Measurements from ENCODE around the gene SOAT2. TPM values are rescaled to one million over a fixed set of nuclear protein-coding genes. Genes with fewer than 3 reads are reported as not detected.

SOAT2 gene
- total RNA-seq, 1 donor, result not detected

DNA sequence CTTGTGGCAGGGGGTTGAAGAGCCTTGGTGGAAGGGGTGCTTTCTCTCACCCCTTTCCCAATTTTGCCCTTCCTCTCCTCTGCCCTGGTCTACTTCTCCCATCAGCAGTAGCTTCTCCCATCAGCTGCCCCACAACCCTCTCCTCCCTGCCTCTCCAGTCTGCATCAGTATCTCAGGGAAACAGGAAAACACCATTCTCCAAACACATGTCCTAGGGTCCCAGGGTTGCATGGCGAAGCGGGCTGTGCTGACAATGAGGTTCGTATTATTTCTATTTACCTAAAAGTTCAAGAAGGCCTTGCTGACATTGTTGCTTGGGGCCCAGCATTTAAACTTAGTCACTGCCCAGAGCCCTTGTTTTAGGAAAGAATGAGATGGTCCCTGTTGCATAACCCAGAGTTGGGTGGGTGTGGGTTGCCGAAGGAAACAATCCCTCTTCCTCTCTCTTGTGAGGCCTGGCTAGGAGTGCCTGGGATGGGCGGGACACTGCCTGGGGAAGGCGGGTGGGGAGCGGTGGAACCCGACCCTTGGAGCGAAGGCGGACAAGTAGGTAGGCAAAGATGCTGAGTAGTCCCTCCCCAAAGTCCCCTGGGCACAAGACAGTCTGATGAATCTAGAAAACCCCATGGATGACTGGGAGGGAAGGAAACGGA is 7.1 kb upstream of the SOAT2 start:
- Histone ChIP-seq H3K27me3 (ENCODE audit: insufficient read depth, low read length) (no peaks in the 10 kb centered on the region), H3K36me3 (ENCODE audit: insufficient read depth, low read length) (peaks cover 9% of the 10 kb centered on the region), H4K20me1 (ENCODE audit: insufficient read depth, low read length) (no peaks in the 10 kb centered on the region), H2AFZ (ENCODE audit: low read length) (peak overlapping the region; percentile 56), H3K4me2 (ENCODE audit: insufficient read depth, low read length) (peak overlapping the region; percentile 77), H3K9me3 (ENCODE audit: low read depth, low read length) (no peaks in the 10 kb centered on the region), H3K4me3 (ENCODE audit: insufficient read depth, low read length) (peak overlapping the region; percentile 79), H3K79me2 (ENCODE audit: insufficient read depth, low read length) (no peaks in the 10 kb centered on the region), H3K27ac (ENCODE audit: low read depth, low read length) (peak overlapping the region; percentile 92), H3K4me1 (ENCODE audit: insufficient read depth, low read length) (peaks cover 36% of the 10 kb centered on the region)
- TF ChIP-seq CTCF (IDR thresholded peaks at IDR 0.05; ENCODE audit: extremely low read depth, low read depth, low read length), result no peak
- peak; percentile 95 for DNase-seq (ENCODE audit: insufficient read length, low spot score, missing footprints)

- DNase-seq (ENCODE audit: insufficient read length, low spot score, missing footprints), result peak; percentile 69
- no peaks in the 10 kb centered on the region for H4K20me1 ChIP-seq (ENCODE audit: insufficient read depth, low read length)
- H3K36me3 ChIP-seq (ENCODE audit: insufficient read depth, low read length), result peaks cover 10% of the 10 kb centered on the region
- TF ChIP-seq CTCF (IDR thresholded peaks at IDR 0.05; ENCODE audit: extremely low read depth, low read depth, low read length), result no peak
- peak overlapping the region; percentile 79 for H3K4me3 ChIP-seq (ENCODE audit: insufficient read depth, low read length)
- H3K27me3 ChIP-seq (ENCODE audit: insufficient read depth, low read length), result no peaks in the 10 kb centered on the region
- H3K27ac ChIP-seq (ENCODE audit: low read depth, low read length), result peak overlapping the region; percentile 92
- H3K79me2 ChIP-seq (ENCODE audit: insufficient read depth, low read length), result no peaks in the 10 kb centered on the region
- H3K9me3 ChIP-seq (ENCODE audit: low read depth, low read length), result no peaks in the 10 kb centered on the region
- peak overlapping the region; percentile 77 for H3K4me2 ChIP-seq (ENCODE audit: insufficient read depth, low read length)
- H3K4me1 ChIP-seq (ENCODE audit: insufficient read depth, low read length), result peaks cover 36% of the 10 kb centered on the region
- H2AFZ ChIP-seq (ENCODE audit: low read length), result peak overlapping the region; percentile 76
Observed at GRCh38 chr12:53096759-53097158, 6.5 kb upstream of the SOAT2 start.

DNA sequence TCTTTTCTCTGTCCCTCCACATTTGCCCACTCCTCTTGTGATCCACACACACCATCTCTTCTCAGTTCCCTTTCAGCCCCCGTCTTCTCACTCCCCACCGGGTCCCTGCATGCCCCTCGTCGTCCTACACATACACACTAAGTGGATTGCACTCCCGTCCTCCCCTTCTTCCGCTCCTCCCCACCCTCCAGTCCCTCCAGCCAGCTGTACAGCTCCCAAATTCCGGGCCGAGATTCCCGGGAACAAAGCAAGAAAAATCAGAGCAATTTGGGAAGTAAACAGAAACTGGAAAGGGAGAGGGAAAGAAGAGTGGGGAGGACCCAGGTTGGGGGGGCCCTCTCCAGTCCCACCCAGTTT is 6.1 kb upstream of the SOAT2 start:
- no peak for DNase-seq (ENCODE audit: insufficient read length, low spot score, missing footprints)
- H2AFZ ChIP-seq (ENCODE audit: low read length), result peak overlapping the region; percentile 76
- no peak for TF ChIP-seq CTCF (IDR thresholded peaks at IDR 0.05; ENCODE audit: extremely low read depth, low read depth, low read length)
- peak overlapping the region; percentile 92 for H3K27ac ChIP-seq (ENCODE audit: low read depth, low read length)
- H3K4me3 ChIP-seq (ENCODE audit: insufficient read depth, low read length), result peak overlapping the region; percentile 79
- H3K36me3 ChIP-seq (ENCODE audit: insufficient read depth, low read length), result peaks cover 13% of the 10 kb centered on the region
- H4K20me1 ChIP-seq (ENCODE audit: insufficient read depth, low read length), result no peaks in the 10 kb centered on the region
- H3K79me2 ChIP-seq (ENCODE audit: insufficient read depth, low read length), result no peaks in the 10 kb centered on the region
- peaks cover 36% of the 10 kb centered on the region for H3K4me1 ChIP-seq (ENCODE audit: insufficient read depth, low read length)
- H3K27me3 ChIP-seq (ENCODE audit: insufficient read depth, low read length), result no peaks in the 10 kb centered on the region
- H3K9me3 ChIP-seq (ENCODE audit: low read depth, low read length), result no peaks in the 10 kb centered on the region
- peak overlapping the region; percentile 77 for H3K4me2 ChIP-seq (ENCODE audit: insufficient read depth, low read length)

DNA sequence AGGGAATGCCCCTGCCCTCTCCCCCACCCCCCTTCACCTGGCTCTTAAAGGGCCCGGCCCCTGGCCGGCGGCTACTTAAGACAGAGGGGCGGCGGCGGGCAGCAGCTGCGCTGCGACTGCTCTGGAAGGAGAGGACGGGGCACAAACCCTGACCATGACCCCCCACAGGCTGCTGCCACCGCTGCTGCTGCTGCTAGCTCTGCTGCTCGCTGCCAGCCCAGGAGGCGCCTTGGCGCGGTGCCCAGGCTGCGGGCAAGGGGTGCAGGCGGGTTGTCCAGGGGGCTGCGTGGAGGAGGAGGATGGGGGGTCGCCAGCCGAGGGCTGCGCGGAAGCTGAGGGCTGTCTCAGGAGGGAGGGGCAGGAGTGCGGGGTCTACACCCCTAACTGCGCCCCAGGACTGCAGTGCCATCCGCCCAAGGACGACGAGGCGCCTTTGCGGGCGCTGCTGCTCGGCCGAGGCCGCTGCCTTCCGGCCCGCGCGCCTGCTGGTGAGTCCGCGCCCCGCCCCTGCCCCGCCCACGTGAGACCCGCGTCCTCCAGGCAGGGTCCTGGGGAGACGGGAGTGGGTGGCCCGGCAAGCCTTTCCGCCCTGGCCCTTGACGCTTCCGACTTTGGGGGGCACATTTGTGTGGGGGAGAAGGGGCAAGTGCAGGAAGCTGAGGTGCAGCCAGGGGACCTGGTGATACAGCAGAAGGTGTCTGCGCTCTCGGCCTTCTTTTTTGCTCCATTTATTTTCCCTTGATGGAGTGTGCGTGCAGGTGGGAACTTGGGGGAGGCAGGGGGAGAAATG is 5.5 kb upstream of the SOAT2 start, which contains the start of gene IGFBP6:
TSS of gene IGFBP6 (plus strand) at position 104 of the 790 bp plus-strand sequence. CDS start at position 155, 51 bp downstream.
- TF ChIP-seq CTCF (IDR thresholded peaks at IDR 0.05; ENCODE audit: extremely low read depth, low read depth, low read length), result no peak
- no peaks in the 10 kb centered on the region for H3K9me3 ChIP-seq (ENCODE audit: low read depth, low read length)
- DNase-seq (ENCODE audit: insufficient read length, low spot score, missing footprints), result peak; percentile 88
- peaks cover 14% of the 10 kb centered on the region for H3K36me3 ChIP-seq (ENCODE audit: insufficient read depth, low read length)
- peak within 1 kb of the TSS; percentile 77 for H3K4me2 ChIP-seq (ENCODE audit: insufficient read depth, low read length)
- no peaks in the 10 kb centered on the region for H4K20me1 ChIP-seq (ENCODE audit: insufficient read depth, low read length)
- H3K4me3 ChIP-seq (ENCODE audit: insufficient read depth, low read length), result peak within 1 kb of the TSS; percentile 79
- peak within 1 kb of the TSS; percentile 92 for H3K27ac ChIP-seq (ENCODE audit: low read depth, low read length)
- peaks cover 36% of the 10 kb centered on the region for H3K4me1 ChIP-seq (ENCODE audit: insufficient read depth, low read length)
- H3K27me3 ChIP-seq (ENCODE audit: insufficient read depth, low read length), result no peaks in the 10 kb centered on the region
- no peaks in the 10 kb centered on the region for H3K79me2 ChIP-seq (ENCODE audit: insufficient read depth, low read length)
- peak within 1 kb of the TSS; percentile 80 for H2AFZ ChIP-seq (ENCODE audit: low read length)
